Stimulated activated CD8-positive, alpha-beta memory T cell treated with anti-CD3 and anti-CD28 coated beads, Interleukin-12 subunit alpha, Interleukin-12 subunit beta, amount 100 ng/mL, for 4 hours (primary cell): ENCODE measurements around the gene TENM3.
"Not testable (repeated sequence)": the region's sequence is repeated elsewhere in the genome, so short reads cannot be mapped to it uniquely, and the experiment has no call there.

Experiments used
- DNase-seq: peaks from one replicate; pipeline ENCODE4 v3.0.0-alpha.2; 2020; ENCODE audit warnings: low read depth

Gene TENM3

GRCh38 chr4:182243204-182243603 lies at the start of gene TENM3:
Gene TENM3 (plus strand): TSS chr4:182243402. CDS start chr4:182324021, 80,619 bp downstream.
- DNase-seq = not testable (repeated sequence)

- no peak for DNase-seq
Observed at GRCh38 chr4:182194091-182194824, 48.9 kb upstream of the TENM3 start.

- DNase-seq = no peak
Observed at GRCh38 chr4:182197611-182198010, 45.6 kb upstream of the TENM3 start.

- no peak for DNase-seq
Observed at GRCh38 chr4:182201871-182202270, 41.3 kb upstream of the TENM3 start.

GRCh38 chr4:182202650-182203049 lies 40.6 kb upstream of the TENM3 start:
- DNase-seq = no peak

- DNase-seq = no peak
Observed at GRCh38 chr4:182203872-182204411, 39.3 kb upstream of the TENM3 start.

- DNase-seq = no peak
Observed at GRCh38 chr4:182205306-182205705, 37.9 kb upstream of the TENM3 start.

GRCh38 chr4:182206266-182206665 lies 36.9 kb upstream of the TENM3 start:
- no peak for DNase-seq

GRCh38 chr4:182206916-182207315 lies 36.3 kb upstream of the TENM3 start:
- DNase-seq = no peak

- DNase-seq = no peak
Observed at GRCh38 chr4:182207830-182208396, 35.3 kb upstream of the TENM3 start.

- no peak for DNase-seq
Observed at GRCh38 chr4:182208526-182209050, 34.6 kb upstream of the TENM3 start.

- DNase-seq = no peak
Observed at GRCh38 chr4:182212211-182212761, 30.9 kb upstream of the TENM3 start.

- DNase-seq = no peak
Observed at GRCh38 chr4:182213004-182213403, 30.2 kb upstream of the TENM3 start.

- no peak for DNase-seq
Observed at GRCh38 chr4:182215148-182215547, 28.1 kb upstream of the TENM3 start.

- no peak for DNase-seq
Observed at GRCh38 chr4:182216005-182216404, 27.2 kb upstream of the TENM3 start.

GRCh38 chr4:182219411-182220056 lies 23.7 kb upstream of the TENM3 start:
- DNase-seq = no peak

GRCh38 chr4:182221987-182222386 lies 21.2 kb upstream of the TENM3 start:
- no peak for DNase-seq

GRCh38 chr4:182222766-182223165 lies 20.4 kb upstream of the TENM3 start:
- no peak for DNase-seq

GRCh38 chr4:182223708-182224107 lies 19.5 kb upstream of the TENM3 start:
- DNase-seq = no peak

- DNase-seq = no peak
Observed at GRCh38 chr4:182224192-182224850, 18.9 kb upstream of the TENM3 start.

GRCh38 chr4:182225257-182225852 lies 17.8 kb upstream of the TENM3 start:
- DNase-seq = no peak

- DNase-seq = no peak
Observed at GRCh38 chr4:182227611-182228010, 15.6 kb upstream of the TENM3 start.
